Body of pancreas (tissue), 4 donors: ENCODE data around the gene PTPN21.

Experiments used
- POLR2A ChIP-seq, 3 donors: fragments of 450-650 bp; IDR thresholded peaks; one replicate each; pipeline ENCODE4 v1.6.1; 2016; ENCODE audit warnings: antibody characterized with exemption in 3 of 3, mild to moderate bottlenecking in 2 of 3
- TF ChIP-seq, protein P1 (sequence below), 7 experiments: fragments of 450-650 bp in 4 of 7; fragments of 200-600 bp in 3 of 7; sonication (generic) in 3 of 7; IDR thresholded peaks; one replicate each; pipeline ENCODE4 v1.5.1; 2016 to 2019; ENCODE audit warnings: antibody characterized with exemption in 7 of 7

DNA sequence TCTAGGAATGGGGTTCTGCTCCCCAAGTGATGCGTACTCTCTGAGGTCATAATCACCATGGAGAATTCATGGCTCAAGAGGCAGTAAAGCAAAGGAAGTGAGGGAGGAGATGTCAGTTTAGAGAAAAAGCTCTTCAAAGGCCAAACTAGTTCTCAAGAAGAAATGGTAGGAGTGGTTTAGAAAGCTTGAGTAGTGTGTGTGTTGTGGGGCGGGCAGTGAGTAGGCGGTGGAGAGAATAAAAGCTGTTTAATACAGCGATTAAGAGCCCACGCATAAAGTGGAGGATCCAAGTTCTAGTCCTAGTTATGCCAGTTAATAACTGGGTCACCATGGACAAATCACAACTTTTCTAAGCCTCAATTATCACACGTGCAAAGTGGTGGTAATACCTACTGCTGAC, 55.6 kb downstream of the PTPN21 start:
- TF ChIP-seq POLR2A (IDR thresholded peaks at IDR 0.05) = no peak
- TF ChIP-seq, protein P1, sequence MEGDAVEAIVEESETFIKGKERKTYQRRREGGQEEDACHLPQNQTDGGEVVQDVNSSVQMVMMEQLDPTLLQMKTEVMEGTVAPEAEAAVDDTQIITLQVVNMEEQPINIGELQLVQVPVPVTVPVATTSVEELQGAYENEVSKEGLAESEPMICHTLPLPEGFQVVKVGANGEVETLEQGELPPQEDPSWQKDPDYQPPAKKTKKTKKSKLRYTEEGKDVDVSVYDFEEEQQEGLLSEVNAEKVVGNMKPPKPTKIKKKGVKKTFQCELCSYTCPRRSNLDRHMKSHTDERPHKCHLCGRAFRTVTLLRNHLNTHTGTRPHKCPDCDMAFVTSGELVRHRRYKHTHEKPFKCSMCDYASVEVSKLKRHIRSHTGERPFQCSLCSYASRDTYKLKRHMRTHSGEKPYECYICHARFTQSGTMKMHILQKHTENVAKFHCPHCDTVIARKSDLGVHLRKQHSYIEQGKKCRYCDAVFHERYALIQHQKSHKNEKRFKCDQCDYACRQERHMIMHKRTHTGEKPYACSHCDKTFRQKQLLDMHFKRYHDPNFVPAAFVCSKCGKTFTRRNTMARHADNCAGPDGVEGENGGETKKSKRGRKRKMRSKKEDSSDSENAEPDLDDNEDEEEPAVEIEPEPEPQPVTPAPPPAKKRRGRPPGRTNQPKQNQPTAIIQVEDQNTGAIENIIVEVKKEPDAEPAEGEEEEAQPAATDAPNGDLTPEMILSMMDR (IDR thresholded peaks at IDR 0.05) = no peak
